Activated T-helper 1 cell treated with Interleukin-2 at 50 U/mL for 16 hours (primary cell): Measurements from ENCODE around the gene SYT7.

Experiments used
- DNase-seq: peaks from one replicate; pipeline ENCODE4 v3.0.0-alpha.2; 2020; ENCODE audit warnings: low read depth

SYT7 gene

DNA sequence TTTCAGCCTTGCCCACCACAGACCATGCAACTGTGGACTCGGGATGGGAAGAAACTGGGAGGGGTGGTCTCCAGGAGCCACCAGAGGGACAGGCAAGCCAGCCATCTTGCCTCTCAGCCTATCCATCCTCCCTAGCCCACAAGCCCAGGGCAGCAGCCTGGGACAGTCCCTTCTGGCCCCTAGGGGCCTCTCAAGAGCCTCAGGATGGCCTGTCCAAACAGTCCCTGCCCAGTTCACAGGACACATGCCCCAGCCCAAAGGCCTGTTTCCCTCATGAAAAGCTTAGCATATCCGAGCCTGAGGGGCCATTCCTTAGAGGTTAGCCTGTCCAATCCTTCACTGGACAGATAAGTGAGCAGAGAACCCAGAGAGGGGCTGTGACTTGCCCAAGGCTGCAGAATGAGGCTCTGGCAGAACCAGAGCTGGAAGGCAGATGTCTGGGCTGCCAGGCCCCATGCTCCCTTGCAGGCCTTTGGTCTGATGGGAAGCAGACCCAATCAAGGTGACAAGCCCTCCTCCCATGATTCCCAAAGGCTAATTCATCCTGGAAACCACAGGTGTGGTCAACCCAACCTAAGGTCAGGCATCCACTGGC lies 44.1 kb downstream of the SYT7 start:
- DNase-seq = no peak

DNA sequence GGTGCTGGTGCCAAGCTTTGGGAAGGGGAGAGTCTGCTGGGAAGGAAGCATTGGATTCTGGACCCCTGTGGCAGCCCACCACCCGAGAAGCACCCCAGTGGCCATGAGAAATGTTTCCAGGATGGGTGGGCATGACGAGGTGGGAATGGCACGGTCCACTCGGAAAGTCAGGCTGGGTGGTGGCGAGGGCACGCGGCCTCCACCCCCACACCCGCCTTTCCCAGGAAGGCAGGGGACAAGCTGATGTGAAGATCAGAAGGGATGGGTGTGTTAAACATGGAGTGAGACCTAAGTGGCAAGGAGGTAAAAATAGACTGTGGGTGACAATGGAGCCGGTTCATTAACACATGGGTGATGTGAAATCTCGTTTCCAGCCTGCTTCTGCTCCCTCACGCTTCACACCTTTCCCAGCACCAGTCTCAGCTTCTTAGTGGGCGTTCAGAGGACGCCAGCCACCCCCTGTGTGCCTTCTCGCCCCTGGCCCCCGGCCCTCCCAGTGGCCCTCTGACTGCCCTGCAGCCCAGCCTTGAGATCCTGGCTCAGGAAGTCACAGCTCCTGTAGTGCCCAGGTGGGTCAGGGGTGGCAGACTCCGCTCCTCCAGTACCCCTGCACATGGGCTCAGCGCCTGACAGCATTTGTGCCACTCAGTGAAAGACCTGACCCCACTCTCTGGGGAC lies 44.7 kb downstream of the SYT7 start:
- no peak for DNase-seq

DNA sequence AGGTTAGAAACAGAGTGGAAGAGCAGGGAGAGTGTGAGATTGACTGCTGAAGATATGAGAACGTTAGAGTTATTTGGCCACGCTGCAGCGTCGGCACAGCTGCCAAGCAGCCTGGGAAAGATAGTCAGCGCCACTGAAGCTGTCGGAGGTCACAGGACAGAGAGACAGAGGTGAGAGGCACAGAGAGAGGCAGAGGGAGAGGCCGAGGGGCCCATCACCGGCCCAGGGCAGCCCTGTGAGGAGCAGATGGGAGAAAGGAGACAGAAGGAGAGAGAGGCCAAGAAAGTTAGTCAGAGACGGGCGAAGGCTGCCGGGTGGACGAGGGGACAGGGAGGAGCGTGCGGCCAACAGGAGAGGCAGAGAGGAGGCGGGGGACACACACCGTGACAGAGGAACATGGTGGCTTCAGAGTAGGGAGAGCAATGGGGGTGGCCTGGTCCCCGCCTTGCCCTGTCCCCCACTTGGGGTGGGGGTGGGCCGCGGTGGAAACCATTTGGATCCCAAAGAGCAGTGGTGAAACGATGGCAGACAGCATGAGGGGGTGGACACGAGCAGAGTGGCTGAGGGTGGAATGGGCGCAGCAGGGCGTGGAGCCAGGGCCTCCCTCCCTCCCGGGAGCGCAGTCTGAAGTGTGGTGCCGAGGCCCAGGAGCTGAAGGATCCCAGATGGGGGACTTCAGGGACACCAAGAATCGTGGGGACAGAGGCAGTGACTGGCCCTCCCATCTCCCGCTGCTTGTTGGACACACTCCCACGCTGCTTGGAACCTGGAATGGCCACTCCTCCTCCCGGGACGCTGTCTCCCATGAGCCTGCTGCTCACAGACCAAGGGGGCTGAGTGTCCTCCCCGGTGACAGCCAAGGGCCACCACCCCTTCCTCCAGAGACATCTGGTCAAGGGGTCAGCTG lies 45.7 kb downstream of the SYT7 start:
- no peak for DNase-seq

DNA sequence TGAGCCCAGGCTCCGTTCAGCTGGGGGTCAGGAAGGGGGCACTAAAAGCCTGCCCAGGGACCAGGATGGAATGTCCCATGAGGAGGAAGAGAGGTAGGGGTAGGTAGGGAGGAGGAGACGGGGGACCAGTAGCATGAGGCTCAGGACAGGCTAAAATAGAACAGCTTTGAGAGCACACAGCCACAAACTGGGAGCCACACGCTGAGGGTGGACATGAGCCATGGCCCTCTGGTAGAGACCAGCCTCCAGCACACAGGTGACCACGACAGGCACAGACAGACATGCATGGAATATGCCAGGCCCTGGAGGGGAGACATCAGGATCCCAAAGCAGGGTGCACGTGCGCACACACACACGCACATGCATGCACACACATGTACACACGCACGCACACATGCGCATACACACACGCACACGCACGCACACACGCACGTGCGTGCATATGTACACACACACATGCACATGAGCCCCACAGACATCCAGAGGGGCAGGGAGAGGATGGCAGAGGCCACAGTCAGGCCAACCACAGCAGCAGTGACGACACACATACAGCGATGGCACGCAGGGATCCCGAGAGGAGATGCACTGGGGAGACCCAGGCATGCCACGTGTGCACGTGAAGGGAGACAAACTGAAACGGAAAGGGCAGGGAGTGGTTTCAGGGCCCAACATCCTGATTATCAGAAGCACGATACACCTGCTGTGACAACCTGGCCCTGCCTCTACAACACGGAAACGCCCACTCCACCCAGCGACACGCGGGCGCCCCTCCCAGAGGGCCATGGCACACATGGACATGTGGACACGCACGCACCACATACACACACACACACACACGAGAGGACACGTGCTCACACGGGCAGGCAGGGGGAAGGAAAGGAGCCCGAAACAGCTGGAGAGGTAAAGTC lies 46.6 kb downstream of the SYT7 start:
- DNase-seq = no peak

DNA sequence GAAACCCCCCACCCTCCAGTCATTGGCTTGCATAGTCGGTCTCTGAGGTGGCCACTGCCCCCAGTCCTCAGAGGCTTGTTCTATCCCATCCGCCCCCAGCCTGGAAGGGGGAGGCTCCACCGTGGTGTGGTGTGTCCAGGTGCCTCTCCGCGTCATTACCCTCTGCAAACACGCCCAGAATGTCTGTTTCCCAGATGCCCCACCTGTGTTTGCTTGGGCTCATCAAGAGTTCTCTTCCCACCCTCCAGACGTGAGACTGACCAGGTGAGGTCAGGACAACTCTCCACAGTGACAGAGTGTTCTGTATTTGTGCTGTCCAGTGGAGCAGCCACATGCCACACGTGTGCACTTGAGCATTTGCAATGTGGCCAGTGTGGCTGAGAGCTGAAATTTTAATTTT lies 47.5 kb downstream of the SYT7 start:
- no peak for DNase-seq

DNA sequence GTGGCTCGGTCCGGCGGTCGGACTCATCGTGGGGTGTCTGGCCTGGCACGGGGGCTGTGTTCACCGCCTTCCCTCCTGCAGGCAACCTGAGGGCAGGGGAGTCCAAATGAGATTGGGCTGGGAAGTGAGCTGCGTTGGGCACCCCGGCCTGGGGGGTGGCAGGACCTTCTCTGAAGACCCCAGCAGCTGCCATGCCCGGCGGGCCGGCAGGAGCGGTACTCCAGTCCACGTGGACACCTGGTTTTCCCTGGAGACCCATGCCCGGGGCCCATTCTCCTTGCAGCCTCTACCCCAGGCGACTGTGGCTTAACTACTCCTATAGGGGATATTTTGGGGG lies 47.9 kb downstream of the SYT7 start:
- no peak for DNase-seq

DNA sequence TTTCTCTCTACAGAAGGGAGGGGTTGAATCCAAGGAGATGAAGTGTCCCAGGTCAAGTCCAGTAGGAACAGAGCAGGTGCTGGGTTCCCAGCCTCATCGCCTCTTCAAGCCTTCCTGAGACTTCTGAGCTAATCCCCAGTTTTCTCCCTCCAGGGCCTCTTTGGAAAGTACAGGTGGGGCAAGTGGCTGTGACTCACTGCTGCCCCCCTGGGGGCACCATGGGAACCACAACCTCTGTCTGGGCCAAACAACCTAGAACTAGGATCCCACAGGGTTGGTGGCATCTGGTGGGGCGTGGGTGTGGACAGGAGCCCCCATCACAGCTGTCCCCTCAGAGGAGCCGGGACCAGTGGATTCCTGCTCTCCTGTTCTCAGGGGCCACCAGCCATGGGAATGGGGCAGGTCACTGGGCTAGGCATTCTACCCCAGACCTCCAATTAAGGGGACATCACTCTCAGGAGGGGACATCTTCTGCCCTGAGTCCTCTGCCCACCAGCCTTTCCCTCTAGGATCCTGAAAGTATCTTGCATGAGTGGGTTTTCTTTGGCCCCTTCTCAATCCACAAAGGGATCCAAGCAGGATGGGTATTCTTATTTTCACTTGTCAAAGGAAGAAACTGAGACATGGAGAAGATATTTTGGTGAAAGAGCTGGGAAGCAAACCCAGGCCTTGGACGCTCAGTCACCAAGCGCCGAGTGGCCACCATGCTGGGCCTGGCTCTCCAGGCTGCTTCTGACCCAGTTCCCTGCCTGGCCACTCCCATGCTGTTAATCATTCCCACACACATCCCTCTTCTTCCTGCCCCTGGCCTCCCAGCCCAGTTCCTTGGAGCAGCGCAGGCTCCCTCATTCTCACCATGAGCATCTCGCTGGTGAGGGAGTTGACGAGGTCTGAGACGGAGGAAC lies 48.5 kb downstream of the SYT7 start:
- peak; percentile 8 for DNase-seq

DNA sequence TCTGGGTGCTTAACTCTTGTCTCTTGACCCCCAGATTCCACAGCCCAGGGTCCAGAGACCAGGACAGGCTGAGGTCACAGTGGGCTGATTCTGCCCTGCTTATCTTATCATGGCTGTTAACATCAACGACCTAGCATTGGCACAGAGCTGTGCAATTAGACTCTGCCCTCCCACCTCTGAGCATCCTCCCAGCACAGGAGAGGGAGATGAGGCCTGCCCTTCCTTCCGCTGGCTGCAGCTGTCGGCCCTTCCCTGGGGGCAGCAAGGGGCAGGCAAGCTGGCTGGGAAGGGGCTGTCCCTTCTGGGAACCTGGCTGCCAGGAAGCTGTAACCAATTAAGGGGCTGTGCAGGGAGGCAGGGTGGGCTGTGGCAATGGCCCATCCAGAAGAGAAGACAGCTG lies 49.8 kb downstream of the SYT7 start:
- no peak for DNase-seq

DNA sequence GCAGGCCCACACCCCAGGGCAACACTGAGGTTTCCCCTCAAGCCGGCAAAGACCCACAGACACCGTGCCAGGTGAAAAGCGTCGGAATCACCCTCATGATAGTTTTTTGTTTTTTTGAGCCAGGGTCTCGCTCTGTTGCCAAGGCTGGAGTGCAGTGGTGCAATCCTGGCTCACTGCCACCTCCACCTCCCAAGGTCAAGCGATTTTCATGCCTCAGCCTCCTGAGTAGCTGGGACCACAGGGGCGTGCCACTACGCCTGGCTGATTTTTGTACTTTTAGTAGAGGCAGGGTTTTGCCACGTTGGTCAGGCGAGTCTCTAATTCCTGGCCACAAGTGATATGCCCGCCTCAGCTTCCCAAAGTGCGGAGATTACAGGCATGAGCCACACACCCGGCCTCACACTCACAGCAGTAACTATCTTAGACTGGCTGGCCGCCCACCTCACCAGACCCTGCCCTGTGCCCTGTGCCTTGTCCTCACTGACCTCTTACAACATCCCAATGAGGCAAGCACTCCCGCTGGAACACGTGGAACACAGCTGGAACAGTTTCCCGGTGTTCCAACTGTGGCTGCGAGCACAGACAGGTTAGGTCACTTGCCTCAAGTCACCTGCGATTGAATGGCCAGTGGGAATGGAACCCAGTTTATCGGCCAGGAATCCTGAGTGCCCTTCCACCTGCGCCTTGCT lies 51.2 kb downstream of the SYT7 start:
- DNase-seq = no peak

DNA sequence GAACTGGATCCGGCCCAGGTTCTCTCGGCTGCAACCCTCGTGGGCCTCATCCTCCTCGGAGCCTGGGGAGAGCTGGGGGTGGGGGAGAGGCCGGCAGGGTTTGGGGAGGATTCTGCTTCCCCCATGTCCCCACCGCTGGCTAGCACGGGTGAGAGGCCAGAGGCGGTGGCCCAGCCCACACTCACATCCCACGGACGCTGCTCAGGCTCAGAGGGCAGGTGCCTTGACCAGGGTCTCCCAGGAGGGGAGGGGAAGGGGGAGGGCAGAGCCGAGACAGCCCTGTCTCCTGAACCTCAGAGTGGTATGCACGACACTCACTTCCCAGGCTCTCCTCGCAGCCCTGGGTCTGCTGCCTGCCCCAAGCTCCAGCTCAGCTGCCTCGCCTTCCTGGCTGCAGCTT lies 52.8 kb downstream of the SYT7 start:
- DNase-seq = no peak

DNA sequence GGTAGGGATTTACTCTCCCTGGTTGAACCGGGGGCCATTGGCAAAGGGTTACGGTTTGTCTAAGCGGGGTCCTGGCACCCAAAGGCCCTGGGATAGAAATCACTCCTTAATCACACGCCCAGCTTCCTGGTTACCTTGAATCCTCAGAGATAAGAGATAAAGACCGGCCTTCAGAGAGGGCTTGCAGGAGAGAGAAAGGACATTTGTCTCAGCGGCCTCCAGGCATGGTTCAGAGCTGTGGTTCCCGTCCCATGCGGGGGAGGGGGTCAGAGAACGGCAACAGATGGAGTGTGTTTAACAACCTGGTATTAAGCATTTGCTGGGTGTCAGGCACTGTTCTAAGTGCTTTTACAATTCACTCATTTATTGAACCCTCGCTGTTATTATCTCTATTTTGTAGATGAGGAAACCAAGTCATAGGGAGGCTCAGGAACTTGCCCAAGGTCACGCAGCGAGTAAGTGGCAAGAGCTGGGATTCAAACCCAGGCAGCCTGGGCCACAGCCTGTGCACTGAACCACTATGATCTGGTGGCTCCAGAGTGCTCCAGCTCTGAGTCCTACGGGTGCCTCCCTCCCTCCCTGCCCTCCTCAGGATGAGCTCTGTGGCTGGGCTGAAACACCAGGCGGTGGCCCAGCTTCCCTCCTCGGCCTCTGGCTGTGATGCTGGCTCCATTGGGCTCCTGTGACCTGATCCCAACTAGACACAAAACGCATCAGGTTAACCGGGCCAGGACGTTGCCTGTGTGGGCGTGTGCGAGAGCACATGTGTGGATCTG lies 53.7 kb downstream of the SYT7 start:
- DNase-seq = no peak

DNA sequence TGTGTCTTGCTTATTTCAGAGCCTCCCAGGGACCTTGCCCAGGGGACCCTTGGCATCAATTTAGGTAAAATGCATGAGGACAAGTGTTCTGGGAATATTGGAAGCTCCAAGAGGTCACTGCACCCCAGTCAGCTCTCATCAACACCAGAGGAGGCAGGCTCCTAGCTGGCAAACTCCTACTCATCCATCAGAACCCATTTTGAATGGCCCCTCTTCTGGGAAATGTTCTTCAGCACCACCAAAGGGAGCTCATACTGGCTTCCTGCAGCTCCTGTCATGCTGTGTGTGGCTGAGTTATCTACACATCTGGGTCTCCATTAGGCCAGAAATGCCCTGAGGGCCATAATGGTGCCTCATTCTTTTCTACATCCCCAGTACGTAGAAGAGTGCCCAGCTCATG lies 54.6 kb downstream of the SYT7 start:
- no peak for DNase-seq

DNA sequence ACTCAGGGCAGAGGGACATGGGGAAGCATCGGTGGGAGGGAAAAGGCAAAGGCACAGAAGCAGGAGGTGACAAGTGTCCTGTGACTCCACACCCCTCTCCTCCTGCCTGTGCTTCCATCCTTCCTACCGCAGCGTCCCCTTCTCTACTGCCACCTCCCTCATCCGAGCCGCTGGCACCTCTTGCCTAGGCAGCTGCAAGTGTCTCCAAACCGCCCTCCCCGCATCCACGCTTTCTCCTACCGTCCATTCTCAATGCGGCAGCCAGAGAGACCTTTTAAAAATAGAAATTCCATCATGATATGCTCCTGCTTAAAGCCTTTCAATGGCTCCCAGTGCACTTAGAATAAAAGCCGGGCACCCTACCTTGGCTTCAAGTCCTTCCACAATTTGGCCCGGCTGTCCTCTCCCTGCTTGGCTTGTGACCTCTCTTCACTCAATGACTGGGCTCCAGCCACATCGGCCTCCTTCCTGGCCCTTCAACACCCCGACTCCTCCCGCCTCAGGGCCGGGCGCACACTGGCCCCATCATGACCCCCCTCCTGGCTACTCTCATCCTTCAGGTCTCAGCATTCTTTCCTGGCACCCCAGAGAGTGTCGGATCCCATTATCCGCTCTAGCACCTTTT lies 55.8 kb downstream of the SYT7 start:
- DNase-seq = no peak

DNA sequence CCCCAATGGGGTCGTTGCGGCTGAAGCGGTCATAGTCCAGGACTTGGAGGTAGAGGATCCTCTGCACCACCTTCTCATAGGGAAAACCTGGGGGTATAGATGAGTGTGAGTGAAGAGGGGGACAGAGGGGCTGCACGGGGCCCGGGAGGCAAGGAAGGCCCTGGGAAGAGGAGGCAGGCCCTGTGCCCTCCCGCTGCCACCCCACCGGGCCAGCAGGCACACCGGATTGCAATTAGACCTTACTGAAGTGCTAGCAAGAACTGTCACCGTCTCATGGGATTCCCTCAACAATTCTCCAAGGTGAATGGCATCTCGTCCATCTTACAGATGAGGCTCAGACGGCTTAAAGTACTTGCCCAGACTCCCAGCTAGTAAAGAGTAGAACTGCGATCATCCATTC lies 56.4 kb downstream of the SYT7 start:
- DNase-seq = no peak

DNA sequence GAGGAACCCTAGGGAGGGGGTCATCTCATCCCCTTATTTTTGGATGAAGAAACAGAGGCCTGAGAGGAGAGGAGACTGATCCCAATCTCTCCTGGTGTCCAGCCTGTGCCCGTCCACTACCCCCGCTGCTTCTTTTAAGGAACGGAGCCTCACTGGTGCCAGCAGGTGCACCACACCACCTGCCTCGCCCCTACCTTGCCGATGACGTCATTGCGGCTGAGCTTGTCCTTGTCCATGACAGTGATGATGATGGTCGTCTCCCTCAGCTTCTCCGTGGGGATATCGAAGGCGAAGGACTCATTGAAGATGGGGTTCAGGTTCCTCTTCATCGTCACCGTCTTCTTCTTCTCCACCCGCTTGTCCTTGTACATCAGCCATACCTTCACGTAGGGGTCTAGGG lies 58.0 kb downstream of the SYT7 start:
- DNase-seq = no peak

DNA sequence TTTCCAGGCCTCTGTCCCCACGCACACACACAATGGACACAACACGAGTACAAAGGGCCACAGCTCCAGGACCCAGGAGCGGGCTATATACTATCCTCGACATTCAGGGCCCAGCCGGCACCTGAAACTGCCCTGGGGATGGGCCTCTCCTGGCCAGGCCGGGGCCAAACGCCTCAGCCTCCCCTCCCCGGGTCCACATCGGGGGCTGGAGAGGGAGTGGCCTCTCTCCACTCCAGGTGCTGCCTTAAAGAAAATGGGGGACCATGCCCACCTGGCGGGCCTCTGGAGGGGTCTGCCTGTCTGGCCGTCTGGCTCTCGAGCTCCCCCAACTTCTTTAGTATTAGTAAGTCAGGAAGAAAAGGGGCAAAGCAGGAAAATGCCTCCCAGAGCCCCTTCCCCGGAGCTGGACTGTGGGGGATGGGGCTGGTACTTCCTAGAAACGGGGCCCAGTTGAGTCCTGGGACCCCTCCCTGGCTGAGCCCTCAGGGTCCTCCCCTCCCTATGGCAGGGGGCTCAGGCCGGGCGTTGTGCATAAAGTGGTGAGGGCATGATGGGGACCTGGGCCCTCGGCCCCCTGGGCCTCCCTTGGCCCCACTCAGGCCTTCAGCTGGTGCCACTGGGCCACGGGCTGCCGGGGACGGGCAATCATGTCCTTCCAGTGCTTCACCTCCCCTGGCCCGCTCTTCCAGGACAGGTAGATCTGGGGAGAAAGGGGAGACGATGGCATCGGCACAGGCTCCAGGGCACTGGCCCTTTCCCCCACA lies 62.7 kb downstream of the SYT7 start:
- no peak for DNase-seq

DNA sequence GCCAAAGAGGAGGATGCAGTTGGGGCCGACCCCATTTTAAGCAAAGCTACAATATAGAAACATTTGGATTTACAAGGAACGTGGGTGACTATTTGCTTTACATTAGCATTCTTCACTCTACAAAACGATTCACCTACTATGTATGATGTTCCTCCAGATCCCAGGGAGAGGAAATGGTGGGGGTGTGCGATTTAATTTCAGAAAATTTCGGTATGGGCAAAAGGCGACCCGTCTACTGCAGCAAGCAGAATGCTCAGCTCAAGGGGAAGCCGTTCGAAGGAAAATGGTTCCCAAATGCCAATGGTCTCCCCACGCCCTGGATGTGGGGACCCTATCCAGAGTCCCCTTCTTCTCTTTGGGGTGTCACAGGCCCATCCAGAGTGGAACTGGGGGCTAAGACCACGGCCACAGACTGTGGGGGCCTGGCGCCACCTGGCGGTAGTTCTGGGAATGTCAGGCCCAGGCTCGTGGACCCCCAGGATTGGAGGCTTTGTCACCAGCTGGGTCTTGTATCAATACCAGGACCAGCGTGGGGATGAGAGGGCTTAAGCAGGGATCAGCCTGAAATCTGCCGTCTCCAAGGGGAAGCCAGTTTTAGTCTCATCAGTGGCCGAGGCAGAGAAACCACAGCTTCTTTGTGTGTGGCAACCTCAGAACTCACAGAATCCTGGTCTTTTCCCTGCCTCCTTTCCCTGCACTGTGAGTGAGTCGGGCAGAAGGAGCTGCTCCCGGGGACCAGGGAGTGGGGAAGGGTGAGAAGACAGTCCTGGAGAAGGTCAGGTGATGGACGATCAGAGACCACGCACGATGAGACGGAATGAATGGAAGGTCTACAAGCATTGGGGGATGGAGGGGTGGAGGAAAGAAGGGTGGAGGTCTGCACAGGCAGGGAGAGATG lies 64.0 kb downstream of the SYT7 start:
- DNase-seq = peak; percentile 28

DNA sequence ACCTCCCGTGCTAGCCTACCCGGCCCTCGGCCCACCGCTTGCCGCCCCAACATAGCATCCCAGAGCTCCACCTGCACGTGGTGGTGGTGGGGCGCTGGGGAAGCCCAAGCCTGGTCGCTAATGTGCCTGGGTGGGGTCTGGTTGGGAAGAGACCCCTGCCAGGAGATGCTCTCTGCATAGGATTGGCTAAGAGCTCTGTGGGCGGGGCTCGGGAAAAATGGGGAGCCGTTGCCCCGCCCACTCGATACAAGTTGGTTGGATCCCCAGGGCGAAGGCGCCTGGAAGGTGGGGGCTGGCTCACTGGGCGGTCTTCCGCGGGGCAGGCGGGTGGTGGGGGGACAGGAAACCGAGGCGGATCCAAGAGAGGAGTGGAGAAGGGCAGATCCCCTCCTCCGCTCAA lies 64.7 kb downstream of the SYT7 start:
- no peak for DNase-seq
